Activated CD4-positive, CD25-positive, alpha-beta regulatory T cell (primary cell): ENCODE measurements around the gene FOSL2.

Experiments
- DNase-seq, 4 experiments: peaks; one replicate each; lab custom pipeline; 2025; lab: John Stamatoyannopoulos, UW

Gene FOSL2

GRCh38 chr2:28451793-28452533 is 59.3 kb downstream of the FOSL2 start:
- no peak for DNase-seq

DNA sequence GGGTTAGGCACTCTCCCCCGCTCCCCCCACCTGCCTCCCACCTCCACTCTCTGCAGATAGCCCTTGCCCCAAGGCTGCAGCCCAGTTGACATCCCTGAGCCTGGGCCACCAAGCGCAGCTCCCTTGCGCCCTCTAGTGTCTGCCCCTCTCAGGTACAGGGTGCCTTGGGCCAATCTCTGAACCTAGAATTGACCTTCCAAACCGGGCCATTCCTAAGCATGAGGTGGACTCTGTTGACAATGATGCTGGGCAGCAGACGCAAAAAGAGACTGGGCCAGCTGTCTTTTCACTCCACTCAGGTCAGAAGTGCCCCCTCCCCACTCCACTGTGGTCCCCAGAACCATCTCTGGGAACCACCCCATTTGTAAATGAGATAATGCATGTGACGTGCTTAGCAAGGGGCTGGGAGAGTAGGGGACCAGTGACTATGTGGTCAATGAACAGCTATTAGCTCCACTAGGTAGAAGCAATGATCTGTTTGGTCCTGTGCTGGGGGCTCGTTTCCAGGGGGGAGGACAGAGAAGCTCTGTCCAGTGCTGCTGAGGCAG is 60.0 kb downstream of the FOSL2 start:
- peak; percentile 66 to 76 (median 69) for DNase-seq

DNA sequence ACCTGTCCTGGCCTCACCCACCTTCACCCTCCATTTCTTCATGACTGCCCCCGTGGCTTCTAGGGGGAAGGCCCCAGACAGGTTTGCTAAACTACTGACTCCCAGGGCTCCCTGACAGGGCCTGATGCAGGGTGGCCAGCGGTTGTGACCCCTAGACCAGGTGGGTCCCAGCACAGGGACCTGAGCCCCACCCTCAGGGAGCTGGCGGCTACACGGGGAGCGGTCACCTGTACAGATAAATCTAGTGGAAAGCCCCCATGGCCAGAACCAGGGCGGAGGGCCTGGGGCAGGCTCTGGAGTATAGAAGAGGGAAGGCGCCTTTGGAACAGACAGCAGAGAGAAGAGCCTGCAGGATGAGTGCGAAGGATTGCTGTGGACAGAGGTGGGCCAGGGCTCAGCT is 60.7 kb downstream of the FOSL2 start:
- DNase-seq, result no peak

GRCh38 chr2:28454016-28454930 is 61.6 kb downstream of the FOSL2 start:
- no peak for DNase-seq

GRCh38 chr2:28457237-28457636 is 64.6 kb downstream of the FOSL2 start:
- no peak for DNase-seq

DNA sequence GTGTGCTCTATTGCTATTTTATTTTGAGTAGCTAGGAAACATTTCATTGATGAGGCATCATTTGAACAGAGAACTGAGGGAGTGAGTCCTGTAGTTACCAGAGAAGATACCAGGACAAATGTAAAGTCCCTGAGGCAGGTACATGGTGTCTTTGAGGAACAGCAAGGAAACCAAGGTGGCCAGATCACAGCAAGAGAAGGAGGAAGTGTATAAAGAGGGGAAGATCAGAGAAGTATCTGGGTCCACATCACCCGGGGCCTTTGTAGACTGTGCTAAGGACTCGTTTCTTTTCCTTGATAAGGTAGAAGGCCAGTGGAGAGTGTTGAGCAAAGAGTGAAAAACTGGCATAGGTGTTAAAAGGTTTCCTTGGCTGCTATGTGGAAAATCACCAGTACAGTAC is 68.4 kb downstream of the FOSL2 start:
- no peak for DNase-seq

GRCh38 chr2:28462122-28462521 is 69.5 kb downstream of the FOSL2 start:
- DNase-seq, result no peak

- DNase-seq, result no peak
Measured at GRCh38 chr2:28463211-28463816, 70.7 kb downstream of the FOSL2 start.

DNA sequence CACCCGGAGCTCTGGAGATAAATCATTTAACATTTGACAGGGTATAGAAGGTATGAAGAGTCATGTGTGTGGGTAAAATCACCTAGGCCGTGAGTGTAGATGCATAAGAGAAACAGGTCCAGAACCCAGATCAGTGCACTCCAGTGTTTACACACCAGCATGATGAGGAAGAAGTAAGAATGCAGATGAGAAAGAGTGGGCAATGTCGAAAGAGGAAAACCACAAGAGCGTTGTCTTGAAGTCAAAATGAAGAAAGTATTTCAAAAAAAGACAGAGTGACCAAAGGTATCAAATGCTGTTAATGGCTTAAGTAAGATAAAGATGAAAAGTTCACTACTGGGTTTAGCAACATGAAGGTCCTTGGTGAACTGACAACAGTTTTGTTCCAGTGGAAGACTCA is 71.2 kb downstream of the FOSL2 start:
- DNase-seq, result no peak

DNA sequence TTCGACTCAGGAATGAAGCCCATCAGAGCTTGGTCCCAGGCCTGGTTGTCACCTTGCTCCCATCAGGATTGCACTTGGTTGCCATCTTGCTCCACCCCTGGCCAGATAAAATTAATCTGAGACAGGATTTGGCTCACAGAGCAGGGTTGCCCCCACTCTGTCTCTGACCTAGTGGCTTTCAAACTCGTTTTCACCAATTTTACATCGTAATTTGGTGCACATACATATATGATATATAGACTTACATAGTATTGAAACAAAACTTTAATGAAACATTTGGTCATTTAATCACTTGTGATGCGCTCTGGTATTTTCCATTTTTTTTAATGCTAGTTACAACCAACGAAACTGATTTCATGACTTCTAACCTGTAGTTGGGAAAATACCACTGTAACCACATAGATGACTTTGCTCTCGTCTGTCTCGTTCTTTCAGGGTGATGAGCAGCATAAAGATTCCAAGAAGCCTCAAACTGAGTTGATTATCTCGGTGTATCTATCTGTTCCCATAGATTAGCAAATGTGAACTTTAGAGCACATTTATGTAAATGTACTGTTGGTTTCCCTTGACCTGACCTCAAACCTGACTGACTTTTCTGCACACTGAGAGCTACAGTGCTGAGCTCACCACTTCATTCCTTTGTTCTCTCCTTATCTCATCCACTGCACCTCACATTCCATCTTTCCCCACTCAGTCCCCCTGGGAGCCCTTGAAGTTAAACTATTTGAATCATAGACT is 72.7 kb downstream of the FOSL2 start:
- no peak for DNase-seq
